ENCODE results near the gene FLYWCH2.

Gene FLYWCH2

GRCh38 chr16:2836646-2837508 is 46.1 kb upstream of the FLYWCH2 start:
- DNase-seq, result no peak
- H3K27me3 ChIP-seq (ENCODE audit: insufficient read depth, low read depth, severe bottlenecking), result no peaks in the 10 kb centered on the region

DNA sequence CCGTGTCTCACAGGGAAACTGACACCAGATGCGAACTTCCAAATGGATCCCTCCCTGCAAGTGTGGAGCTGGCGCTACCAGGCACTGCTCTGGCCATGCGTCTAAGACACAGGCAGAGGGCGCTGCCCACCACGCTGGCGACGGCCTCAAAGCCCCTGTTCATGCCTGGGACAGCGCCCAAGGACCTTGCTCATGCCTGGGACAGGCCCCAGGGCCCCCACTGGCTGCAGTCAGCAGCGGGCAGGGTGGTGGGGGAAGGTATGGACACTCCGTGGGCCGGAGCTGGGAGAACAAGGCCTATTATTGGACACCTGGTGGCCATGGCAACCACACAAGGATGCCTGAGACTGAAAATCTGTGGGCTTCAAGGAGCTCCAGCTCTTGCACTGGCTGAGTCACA is 44.1 kb upstream of the FLYWCH2 start:
- peak; percentile 99 for TF ChIP-seq CTCF (IDR thresholded peaks at IDR 0.05; ENCODE audit: low read depth, low read length)
- Histone ChIP-seq H3K36me3 (no peaks in the 10 kb centered on the region), H3K9me3 (ENCODE audit: severe bottlenecking) (no peaks in the 10 kb centered on the region), H3K27ac (no peak overlapping the region), H3K4me3 (ENCODE audit: low read depth, low read length) (no peak overlapping the region), H3K27me3 (ENCODE audit: insufficient read depth, low read depth, severe bottlenecking) (no peaks in the 10 kb centered on the region)
- DNase-seq, result peak; percentile 84

More at GRCh38 chr16:2836646-2837508, 46.1 kb upstream of the FLYWCH2 start:
- no peak overlapping the region for H3K27ac ChIP-seq
- no peak for TF ChIP-seq CTCF (IDR thresholded peaks at IDR 0.05; ENCODE audit: low read depth, low read length)
- no peaks in the 10 kb centered on the region for H3K9me3 ChIP-seq (ENCODE audit: severe bottlenecking)
- no peak overlapping the region for H3K4me3 ChIP-seq (ENCODE audit: low read depth, low read length)
- H3K36me3 ChIP-seq, result no peaks in the 10 kb centered on the region

GRCh38 chr16:2839650-2840450 is 43.2 kb upstream of the FLYWCH2 start:
- Histone ChIP-seq H3K36me3 (no peaks in the 10 kb centered on the region), H3K27me3 (ENCODE audit: insufficient read depth, low read depth, severe bottlenecking) (no peaks in the 10 kb centered on the region), H3K9me3 (ENCODE audit: severe bottlenecking) (no peaks in the 10 kb centered on the region), H3K4me3 (ENCODE audit: low read depth, low read length) (no peak overlapping the region), H3K27ac (no peak overlapping the region)
- no peak for DNase-seq
- no peak for TF ChIP-seq CTCF (IDR thresholded peaks at IDR 0.05; ENCODE audit: low read depth, low read length)

GRCh38 chr16:2840914-2841313 is 42.1 kb upstream of the FLYWCH2 start:
- TF ChIP-seq CTCF (IDR thresholded peaks at IDR 0.05; ENCODE audit: low read depth, low read length), result no peak
- Histone ChIP-seq H3K27me3 (ENCODE audit: insufficient read depth, low read depth, severe bottlenecking) (no peaks in the 10 kb centered on the region), H3K4me3 (ENCODE audit: low read depth, low read length) (no peak overlapping the region), H3K9me3 (ENCODE audit: severe bottlenecking) (no peaks in the 10 kb centered on the region), H3K36me3 (no peaks in the 10 kb centered on the region), H3K27ac (no peak overlapping the region)
- no peak for DNase-seq

DNA sequence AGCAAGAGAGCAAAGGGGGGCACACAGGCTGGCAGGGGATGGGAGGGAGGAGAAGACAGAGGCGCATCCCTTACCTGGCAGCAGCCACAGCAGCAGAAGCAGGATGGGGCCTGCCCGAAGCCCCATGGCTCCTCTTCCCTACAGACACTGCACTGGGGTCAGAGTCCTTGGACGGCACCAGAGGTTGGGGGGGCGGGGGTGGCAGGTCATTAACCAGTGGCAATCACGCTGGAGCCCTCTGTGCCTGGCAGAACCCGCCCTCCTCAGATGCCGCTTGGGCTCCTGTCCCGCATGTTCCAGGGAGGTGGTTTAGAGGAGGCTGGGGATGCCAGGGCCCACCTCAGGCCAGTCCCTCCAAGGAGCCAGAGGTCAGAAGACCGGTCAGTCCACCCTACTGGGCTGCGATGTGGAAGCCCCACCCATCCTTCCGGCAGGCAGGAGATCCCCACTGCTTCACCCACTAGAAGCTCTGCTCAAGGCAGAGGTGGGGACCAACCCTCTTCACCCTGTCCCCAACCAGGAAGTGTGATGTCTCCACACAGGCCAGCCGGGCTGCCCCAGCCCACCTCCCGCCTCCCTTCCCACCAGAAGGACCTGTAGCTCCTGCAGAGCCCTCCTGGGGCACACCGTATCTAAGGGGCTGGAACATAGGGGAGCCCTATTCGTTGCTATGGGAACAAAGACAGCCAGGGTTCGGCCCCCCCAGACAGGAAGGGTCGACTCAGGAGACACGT is 41.2 kb upstream of the FLYWCH2 start:
- Histone ChIP-seq H3K36me3 (no peaks in the 10 kb centered on the region), H3K27me3 (ENCODE audit: insufficient read depth, low read depth, severe bottlenecking) (no peaks in the 10 kb centered on the region), H3K27ac (no peak overlapping the region), H3K9me3 (ENCODE audit: severe bottlenecking) (no peaks in the 10 kb centered on the region), H3K4me3 (ENCODE audit: low read depth, low read length) (no peak overlapping the region)
- no peak for DNase-seq
- no peak for TF ChIP-seq CTCF (IDR thresholded peaks at IDR 0.05; ENCODE audit: low read depth, low read length)

Data from WERI-Rb-1 (cell line).